Astrocyte (in vitro differentiated cells and primary cell): ENCODE measurements around the gene ESYT3. TPM values are rescaled to one million over a fixed set of nuclear protein-coding genes. Genes with fewer than 3 reads are reported as not detected.

ENCODE experiments used
- DNase-seq: peaks from one replicate; pipeline ENCODE4 v3.0.0-alpha.2; 2010; ENCODE audit warnings: low read depth
- FAIRE-seq: peaks from 2 replicates; lab custom pipeline; 2011; peaks lifted over from hg19 to GRCh38; lab: Jason Lieb, UNC
- H2AFZ ChIP-seq: 2 replicates; pipeline ENCODE4 v1.6.0; 2012; ENCODE audit warnings: low read depth, low read length, inconsistent platforms
- H3K27ac ChIP-seq: 2 replicates; pipeline ENCODE4 v1.5.1; 2011; ENCODE audit warnings: low read depth, low read length, inconsistent platforms
- H3K27me3 ChIP-seq: 2 replicates; pipeline ENCODE4 v1.6.0; 2011; ENCODE audit warnings: low read length, inconsistent platforms; ENCODE audit not compliant: insufficient read depth
- H3K36me3 ChIP-seq: 2 replicates; pipeline ENCODE4 v1.5.1; 2011; ENCODE audit warnings: low read length, inconsistent platforms; ENCODE audit not compliant: insufficient read depth
- H3K4me1 ChIP-seq: 2 replicates; pipeline ENCODE4 v1.5.1; 2011; ENCODE audit warnings: low read length, inconsistent platforms; ENCODE audit not compliant: insufficient read depth
- H3K4me2 ChIP-seq: 2 replicates; pipeline ENCODE4 v1.6.0; 2012; ENCODE audit warnings: low read length, inconsistent platforms
- H3K4me3 ChIP-seq: 2 replicates; pipeline ENCODE4 v1.5.1; 2011; ENCODE audit warnings: low read depth, mild to moderate bottlenecking, low read length, inconsistent platforms; ENCODE audit not compliant: insufficient read depth
- H3K79me2 ChIP-seq: 2 replicates; pipeline ENCODE4 v1.6.0; 2012; ENCODE audit warnings: mild to moderate bottlenecking, low read length, inconsistent platforms; ENCODE audit not compliant: insufficient read depth
- H3K9ac ChIP-seq: 2 replicates; pipeline ENCODE4 v1.6.0; 2012; ENCODE audit warnings: mild to moderate bottlenecking, low read length, inconsistent platforms
- H3K9me3 ChIP-seq: 2 replicates; pipeline ENCODE4 v1.5.1; 2012; ENCODE audit warnings: low read depth, mild to moderate bottlenecking, low read length, inconsistent platforms; ENCODE audit not compliant: insufficient read depth
- H4K20me1 ChIP-seq: 2 replicates; pipeline ENCODE4 v1.6.0; 2012; ENCODE audit warnings: low read length, inconsistent platforms; ENCODE audit not compliant: insufficient read depth
- H3K27ac Mint-ChIP-seq: one replicate; pipeline ENCODE4 v1.8.0; 2021; ENCODE audit warnings: mild to moderate bottlenecking, mixed read lengths; ENCODE audit not compliant: unreplicated experiment
- H3K27me3 Mint-ChIP-seq: one replicate; pipeline ENCODE4 v1.8.0; 2021; ENCODE audit warnings: low read depth, mixed read lengths; ENCODE audit not compliant: unreplicated experiment
- H3K36me3 Mint-ChIP-seq: one replicate; pipeline ENCODE4 v1.8.0; 2021; ENCODE audit warnings: low read depth, mixed read lengths; ENCODE audit not compliant: unreplicated experiment
- H3K4me1 Mint-ChIP-seq: one replicate; pipeline ENCODE4 v1.8.0; 2021; ENCODE audit warnings: low read depth, mixed read lengths; ENCODE audit not compliant: unreplicated experiment
- H3K4me3 Mint-ChIP-seq: one replicate; pipeline ENCODE4 v1.8.0; 2021; ENCODE audit warnings: mild to moderate bottlenecking, moderate library complexity, mixed read lengths; ENCODE audit not compliant: unreplicated experiment
- H3K9me3 Mint-ChIP-seq: one replicate; pipeline ENCODE4 v1.8.0; 2021; ENCODE audit warnings: mild to moderate bottlenecking, mixed read lengths; ENCODE audit not compliant: unreplicated experiment
- CTCF ChIP-seq: IDR thresholded peaks from 2 replicates; pipeline ENCODE4 v1.5.1; 2011; ENCODE audit warnings: low read depth, mild to moderate bottlenecking, inconsistent platforms, low read length, moderate library complexity; ENCODE audit not compliant: insufficient read depth
- EZH2 ChIP-seq: IDR thresholded peaks from 2 replicates; pipeline ENCODE4 v1.6.1; 2012; ENCODE audit warnings: mild to moderate bottlenecking, low read length, inconsistent platforms; ENCODE audit not compliant: insufficient read depth
- total RNA-seq: library from RNA; stranded (reverse); gene quantifications from 2 replicates; pipeline ENCODE4 v1.2.1, GENCODE V29; 2021

Gene ESYT3
- total RNA-seq, 1 donor from 2014 or later = 2.0 TPM

GRCh38 chr3:138394686-138395085 lies 39.7 kb upstream of the ESYT3 start:
- no peak overlapping the region for H3K9ac ChIP-seq
- no peak overlapping the region for H3K4me2 ChIP-seq
- H3K9me3 ChIP-seq = no peaks in the 10 kb centered on the region
- H3K4me3 ChIP-seq = no peak overlapping the region
- no peak overlapping the region for H3K27ac Mint-ChIP-seq
- peaks cover 14% of the 10 kb centered on the region for H3K4me1 ChIP-seq
- H3K4me1 Mint-ChIP-seq = peaks cover 20% of the 10 kb centered on the region
- no peaks in the 10 kb centered on the region for H3K27me3 ChIP-seq
- H3K4me3 Mint-ChIP-seq = no peak overlapping the region
- H3K27ac ChIP-seq = no peak overlapping the region
- H3K27me3 Mint-ChIP-seq = no peaks in the 10 kb centered on the region
- peaks cover 5% of the 10 kb centered on the region for H3K79me2 ChIP-seq
- H3K36me3 ChIP-seq = no peaks in the 10 kb centered on the region
- H3K9me3 Mint-ChIP-seq = peaks cover 2% of the 10 kb centered on the region
- H4K20me1 ChIP-seq = peaks cover 3% of the 10 kb centered on the region
- H2AFZ ChIP-seq = no peak overlapping the region
- H3K36me3 Mint-ChIP-seq = peaks cover 13% of the 10 kb centered on the region
- DNase-seq = no peak
- FAIRE-seq = no peak
- TF ChIP-seq CTCF (no peak), EZH2 (no peak)

GRCh38 chr3:138395865-138396751 lies 38.3 kb upstream of the ESYT3 start:
- H3K79me2 ChIP-seq = peaks cover 5% of the 10 kb centered on the region
- peaks cover under 1% of the 10 kb centered on the region for H3K4me1 ChIP-seq
- TF ChIP-seq EZH2 = no peak
- Mint-ChIP-seq H3K4me1 (peaks cover 13% of the 10 kb centered on the region), H3K36me3 (peaks cover 15% of the 10 kb centered on the region), H3K9me3 (peaks cover 2% of the 10 kb centered on the region), H3K27me3 (no peaks in the 10 kb centered on the region), H3K27ac (no peak overlapping the region), H3K4me3 (no peak overlapping the region)
- H2AFZ ChIP-seq = no peak overlapping the region
- DNase-seq (no peak), FAIRE-seq (no peak)
- H3K27ac ChIP-seq = no peak overlapping the region
- peaks cover 3% of the 10 kb centered on the region for H4K20me1 ChIP-seq
- no peak overlapping the region for H3K4me3 ChIP-seq
- no peaks in the 10 kb centered on the region for H3K27me3 ChIP-seq
- H3K9me3 ChIP-seq = no peaks in the 10 kb centered on the region
- no peak overlapping the region for H3K9ac ChIP-seq
- H3K36me3 ChIP-seq = no peaks in the 10 kb centered on the region
- no peak overlapping the region for H3K4me2 ChIP-seq

GRCh38 chr3:138396752-138397410 lies 37.5 kb upstream of the ESYT3 start:
- Mint-ChIP-seq H3K4me3 (no peak overlapping the region), H3K27ac (peak overlapping the region; percentile 15), H3K4me1 (peaks cover 16% of the 10 kb centered on the region), H3K9me3 (peaks cover 2% of the 10 kb centered on the region), H3K36me3 (peaks cover 19% of the 10 kb centered on the region), H3K27me3 (no peaks in the 10 kb centered on the region)
- H3K36me3 ChIP-seq = no peaks in the 10 kb centered on the region
- peaks cover 5% of the 10 kb centered on the region for H3K79me2 ChIP-seq
- no peaks in the 10 kb centered on the region for H3K27me3 ChIP-seq
- H3K9ac ChIP-seq = no peak overlapping the region
- H3K4me1 ChIP-seq = no peaks in the 10 kb centered on the region
- DNase-seq = no peak
- no peaks in the 10 kb centered on the region for H3K9me3 ChIP-seq
- no peak overlapping the region for H3K4me2 ChIP-seq
- FAIRE-seq = no peak
- H2AFZ ChIP-seq = no peak overlapping the region
- H3K27ac ChIP-seq = no peak overlapping the region
- TF ChIP-seq EZH2 (no peak), CTCF (no peak)
- peaks cover 3% of the 10 kb centered on the region for H4K20me1 ChIP-seq
- no peak overlapping the region for H3K4me3 ChIP-seq
